Middle frontal gyrus (tissue), 1 donor: ENCODE results near the gene TSHZ2.

ENCODE experiments used
- DNase-seq: peaks from one replicate; pipeline ENCODE4 v3.0.0-alpha.2; 2015; ENCODE audit warnings: low spot score; ENCODE audit errors: extremely low spot score

TSHZ2 gene

GRCh38 chr20:53124075-53124551 lies 152.0 kb downstream of the TSHZ2 start:
- no peak for DNase-seq

GRCh38 chr20:53124803-53125202 lies 152.6 kb downstream of the TSHZ2 start:
- DNase-seq, result no peak

- DNase-seq, result no peak
Measured at GRCh38 chr20:53126185-53126584, 154.0 kb downstream of the TSHZ2 start.

GRCh38 chr20:53127027-53127426 lies 154.9 kb downstream of the TSHZ2 start:
- DNase-seq, result no peak

- no peak for DNase-seq
Measured at GRCh38 chr20:53128004-53128403, 155.8 kb downstream of the TSHZ2 start.

GRCh38 chr20:53129563-53129962 lies 157.4 kb downstream of the TSHZ2 start:
- DNase-seq, result no peak

GRCh38 chr20:53130795-53131194 lies 158.6 kb downstream of the TSHZ2 start:
- no peak for DNase-seq

- no peak for DNase-seq
Measured at GRCh38 chr20:53133125-53133524, 161.0 kb downstream of the TSHZ2 start.

- DNase-seq, result no peak
Measured at GRCh38 chr20:53133628-53134027, 161.5 kb downstream of the TSHZ2 start.

GRCh38 chr20:53136473-53136872 lies 164.3 kb downstream of the TSHZ2 start:
- no peak for DNase-seq

- no peak for DNase-seq
Measured at GRCh38 chr20:53138454-53139262, 166.5 kb downstream of the TSHZ2 start.

GRCh38 chr20:53141201-53142050 lies 169.3 kb downstream of the TSHZ2 start:
- no peak for DNase-seq

GRCh38 chr20:53142225-53143127 lies 170.3 kb downstream of the TSHZ2 start:
- DNase-seq, result no peak

GRCh38 chr20:53146201-53146891 lies 174.2 kb downstream of the TSHZ2 start:
- DNase-seq, result no peak

GRCh38 chr20:53148771-53149147 lies 176.6 kb downstream of the TSHZ2 start:
- no peak for DNase-seq

GRCh38 chr20:53149148-53149889 lies 177.2 kb downstream of the TSHZ2 start:
- no peak for DNase-seq

- DNase-seq, result no peak
Measured at GRCh38 chr20:53149890-53150205, 177.7 kb downstream of the TSHZ2 start.

GRCh38 chr20:53150532-53150931 lies 178.4 kb downstream of the TSHZ2 start:
- DNase-seq, result no peak

- no peak for DNase-seq
Measured at GRCh38 chr20:53152228-53152627, 180.1 kb downstream of the TSHZ2 start.

GRCh38 chr20:53154540-53154939 lies 182.4 kb downstream of the TSHZ2 start:
- DNase-seq, result no peak
